ENCODE data around the gene GCNA.
A peak's percentile ranks its signal among the peaks of the same experiment; 100 is the strongest.
"Not testable (repeated sequence)": the region's sequence is repeated elsewhere in the genome, so short reads cannot be mapped to it uniquely, and the experiment has no call there.

The GCNA gene

DNA sequence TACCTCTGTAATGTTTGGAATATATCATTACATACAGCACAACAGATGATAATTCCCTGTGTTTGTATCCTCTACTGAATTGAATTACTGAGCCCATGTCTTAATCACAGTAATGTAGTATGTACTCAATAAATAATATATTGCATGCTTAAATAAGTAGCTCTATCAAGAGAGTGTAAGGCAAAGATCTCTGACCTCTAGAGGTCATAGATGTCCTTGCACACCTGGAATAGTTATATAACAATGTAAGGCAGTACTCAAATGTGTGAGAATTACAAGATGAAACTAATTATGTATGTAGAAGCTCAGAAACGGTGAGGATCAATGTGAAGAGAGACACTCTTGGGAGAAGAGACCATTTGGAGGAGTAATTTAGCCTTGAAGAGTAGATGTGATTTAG is 14.3 kb upstream of the GCNA start:
- DNase-seq (ENCODE audit: low spot score), result no peak

GRCh38 chrX:71565474-71566041 is 12.7 kb upstream of the GCNA start:
- no peak for DNase-seq (ENCODE audit: low spot score)

- not testable (repeated sequence) for DNase-seq (ENCODE audit: low spot score)
Observed at GRCh38 chrX:71571390-71571789, 6.8 kb upstream of the GCNA start.

DNA sequence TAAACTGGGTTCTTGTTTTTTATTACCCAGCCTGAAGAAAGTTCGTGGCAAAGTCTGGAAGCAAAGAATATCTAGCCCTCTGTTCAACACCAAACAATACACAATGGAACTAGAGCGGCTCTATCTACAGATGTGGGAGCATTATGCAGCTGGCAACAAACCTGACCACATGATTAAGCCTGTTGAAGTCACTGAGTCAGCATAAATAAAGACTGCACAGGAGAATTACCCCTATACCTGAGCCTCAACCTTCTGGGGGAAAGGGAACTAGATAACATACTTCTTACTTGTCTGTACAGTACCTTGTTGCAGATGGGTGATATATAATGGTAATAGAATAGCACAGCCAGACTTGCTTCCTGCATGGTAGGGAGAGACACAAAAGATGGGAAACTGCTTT is 4.6 kb upstream of the GCNA start:
- no peak for DNase-seq (ENCODE audit: low spot score)

DNA sequence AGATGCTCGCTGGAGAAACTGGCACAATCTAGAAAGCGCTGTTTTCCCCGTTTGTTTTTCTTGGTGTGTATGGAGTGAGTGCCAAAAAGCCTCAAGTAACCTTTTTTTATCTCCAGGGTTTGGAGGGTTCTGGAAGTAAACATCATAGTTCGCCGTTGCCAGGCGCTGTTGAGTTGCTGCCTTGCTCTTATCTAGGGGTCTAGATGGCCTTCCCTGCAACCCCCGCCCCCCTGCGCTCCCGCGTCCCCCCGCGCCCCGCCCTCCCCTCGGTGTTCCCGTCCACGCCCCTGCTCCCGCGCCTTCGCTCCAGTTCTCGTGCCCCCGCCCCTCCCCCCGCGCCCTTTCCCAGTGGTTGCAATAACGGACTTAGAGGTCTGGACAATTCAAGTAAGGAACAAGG is 555 bp upstream of the GCNA start:
- no peak for DNase-seq (ENCODE audit: low spot score)

- DNase-seq (ENCODE audit: low spot score), result no peak
Observed at GRCh38 chrX:71579136-71579989, 1.1 kb downstream of the GCNA start.

GRCh38 chrX:71579990-71580380 is 1.7 kb downstream of the GCNA start:
- DNase-seq (ENCODE audit: low spot score), result no peak

- DNase-seq (ENCODE audit: low spot score), result no peak
Observed at GRCh38 chrX:71581210-71581609, 3.0 kb downstream of the GCNA start.

DNA sequence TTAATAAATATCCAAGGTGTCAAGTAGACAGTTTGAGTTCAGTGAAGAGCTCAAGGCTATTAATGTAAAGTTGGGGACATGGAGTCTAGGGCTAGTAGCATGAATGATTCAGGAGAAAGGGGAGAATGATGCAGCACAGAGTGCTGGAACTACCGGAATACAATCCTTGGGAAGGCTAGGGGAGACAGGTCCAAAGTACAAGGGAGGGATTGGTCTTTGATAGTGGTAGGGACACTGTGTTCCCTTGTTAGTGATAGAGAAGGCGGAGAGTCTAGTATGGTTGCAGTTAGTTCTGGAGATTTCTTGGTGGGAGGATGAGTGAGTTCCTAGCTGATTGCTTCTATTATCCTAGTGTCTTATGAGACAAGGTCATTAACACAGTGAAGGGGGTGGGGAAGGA is 8.7 kb downstream of the GCNA start:
- DNase-seq (ENCODE audit: low spot score), result no peak

DNA sequence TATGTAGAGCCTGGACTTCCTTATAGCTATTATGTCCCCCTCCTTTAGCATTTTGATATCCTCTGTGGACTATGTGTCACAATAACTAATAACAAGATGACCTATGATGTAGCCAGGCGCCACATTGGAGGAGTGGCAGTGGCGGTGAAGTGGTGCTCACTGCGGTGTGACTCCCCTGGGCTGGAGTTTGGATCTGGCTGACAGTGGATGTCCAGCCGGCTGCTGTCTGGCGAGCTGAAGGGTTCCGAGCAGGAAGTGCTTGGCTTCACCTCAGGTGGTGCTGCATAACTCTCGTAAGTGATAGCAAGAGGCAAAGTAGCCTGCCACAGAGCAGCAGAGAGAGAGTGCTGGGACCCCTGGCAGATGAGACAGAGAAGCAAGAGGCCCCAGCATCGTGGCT is 15.0 kb downstream of the GCNA start:
- DNase-seq (ENCODE audit: low spot score), result not testable (repeated sequence)

DNA sequence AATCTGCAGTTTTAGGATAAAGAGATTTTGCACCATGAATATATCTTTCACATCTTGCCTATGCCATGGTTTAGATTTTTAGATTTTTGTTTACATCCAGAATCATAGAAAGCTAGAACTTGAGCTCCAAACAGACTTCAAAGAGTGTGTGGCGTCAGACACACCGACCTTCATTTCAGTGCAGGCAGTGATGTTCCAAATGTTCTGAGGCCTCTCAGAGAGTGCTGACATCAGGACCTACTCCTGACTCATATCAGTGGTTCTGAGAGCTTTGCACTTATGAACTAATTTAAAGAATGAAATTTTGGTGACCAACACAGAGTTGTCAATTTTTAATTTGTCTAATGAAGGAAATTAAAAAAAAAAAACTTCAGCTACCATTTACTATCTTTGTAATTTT is 21.7 kb downstream of the GCNA start:
- no peak for DNase-seq (ENCODE audit: low spot score)

DNA sequence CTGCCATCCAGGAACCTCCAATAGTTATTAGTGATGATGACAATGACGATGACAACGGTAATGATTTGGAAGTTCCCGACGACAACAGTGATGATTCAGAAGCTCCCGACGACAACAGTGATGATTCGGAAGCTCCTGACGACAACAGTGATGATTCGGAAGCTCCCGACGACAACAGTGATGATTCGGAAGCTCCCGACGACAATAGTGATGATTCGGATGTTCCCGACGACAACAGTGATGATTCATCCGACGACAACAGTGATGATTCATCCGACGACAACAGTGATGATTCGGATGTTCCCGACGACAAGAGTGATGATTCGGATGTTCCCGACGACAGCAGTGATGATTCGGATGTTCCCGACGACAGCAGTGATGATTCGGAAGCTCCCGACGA is 25.4 kb downstream of the GCNA start:
- no peak for DNase-seq (ENCODE audit: low spot score)

GRCh38 chrX:71604141-71604540 is 25.9 kb downstream of the GCNA start:
- DNase-seq (ENCODE audit: low spot score), result no peak

DNA sequence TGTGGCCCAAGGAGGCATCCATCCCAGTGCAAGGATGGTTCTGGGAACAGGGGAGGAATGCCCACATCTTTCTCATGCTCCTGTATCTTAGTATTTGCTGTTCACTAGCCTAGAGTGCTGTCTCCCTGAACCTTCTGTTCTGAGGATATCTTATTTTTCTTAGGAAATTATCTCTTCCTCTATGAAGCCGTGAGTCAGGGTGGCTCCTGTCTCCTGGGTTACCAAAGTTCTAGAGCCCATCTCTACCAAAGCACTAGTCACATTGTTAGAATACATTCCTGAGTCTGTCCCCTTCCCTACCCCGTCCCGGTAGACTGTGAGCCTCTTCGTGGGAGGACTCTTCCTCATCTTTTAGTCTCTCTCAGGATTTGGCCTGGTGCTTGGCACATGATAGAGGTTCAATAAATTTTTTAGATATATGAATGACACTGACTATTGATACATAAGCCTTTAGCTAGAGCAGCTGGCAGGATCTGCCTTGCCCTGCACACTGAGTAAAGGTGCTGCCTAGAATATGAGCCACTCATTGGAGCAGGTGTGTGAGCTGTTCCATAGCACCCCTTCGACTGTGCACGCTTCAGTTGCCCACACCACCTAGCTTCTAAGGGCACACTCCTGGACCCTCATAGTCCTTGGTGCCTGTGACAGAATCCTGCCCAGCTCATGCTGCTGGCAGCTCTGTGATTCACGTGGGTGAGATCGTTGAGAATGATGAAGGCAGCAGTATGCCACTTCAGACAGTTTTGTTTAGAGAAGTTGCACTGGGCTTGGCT is 26.7 kb downstream of the GCNA start:
- DNase-seq (ENCODE audit: low spot score), result no peak

DNA sequence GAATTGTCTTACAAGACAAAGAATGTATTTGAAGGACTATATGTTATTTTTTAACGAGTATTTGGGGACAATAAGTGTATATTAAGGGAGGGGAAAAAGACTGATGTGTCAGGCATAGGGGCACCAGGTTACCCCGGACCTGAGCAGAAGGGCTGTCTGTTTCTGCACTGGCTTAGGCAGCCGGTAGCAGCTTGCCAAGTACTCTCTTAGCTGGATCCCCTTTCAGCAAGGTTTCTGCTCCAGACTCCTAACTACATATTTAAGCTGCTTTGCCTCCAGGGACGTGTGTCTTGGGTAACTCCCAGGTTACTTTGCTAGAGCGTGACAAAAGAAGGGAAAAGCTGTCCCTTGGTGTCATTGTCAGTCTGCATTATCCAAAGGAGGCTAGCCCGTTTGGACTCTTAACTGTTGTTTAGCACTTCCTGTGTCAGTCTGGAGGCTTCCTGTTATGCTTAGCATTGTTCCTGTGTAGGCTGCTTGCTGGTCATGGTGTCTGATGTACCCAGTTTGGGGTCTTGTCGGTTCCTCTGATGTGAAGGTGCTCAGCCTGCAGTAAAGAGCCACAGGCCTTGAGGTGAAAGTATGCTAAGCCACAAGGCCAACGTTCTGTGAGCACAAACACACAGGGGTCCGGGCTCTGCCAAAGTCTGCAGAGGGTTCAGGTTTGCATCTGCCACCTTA is 28.4 kb downstream of the GCNA start:
- DNase-seq (ENCODE audit: low spot score), result no peak

- DNase-seq (ENCODE audit: low spot score), result peak; percentile 6
Observed at GRCh38 chrX:71607488-71607887, 29.3 kb downstream of the GCNA start.

GRCh38 chrX:71609095-71609750 is 31.0 kb downstream of the GCNA start:
- DNase-seq (ENCODE audit: low spot score), result no peak

- not testable (repeated sequence) for DNase-seq (ENCODE audit: low spot score)
Observed at GRCh38 chrX:71611736-71612135, 33.5 kb downstream of the GCNA start.

- no peak for DNase-seq (ENCODE audit: low spot score)
Observed at GRCh38 chrX:71612256-71612655, 34.0 kb downstream of the GCNA start.

DNA sequence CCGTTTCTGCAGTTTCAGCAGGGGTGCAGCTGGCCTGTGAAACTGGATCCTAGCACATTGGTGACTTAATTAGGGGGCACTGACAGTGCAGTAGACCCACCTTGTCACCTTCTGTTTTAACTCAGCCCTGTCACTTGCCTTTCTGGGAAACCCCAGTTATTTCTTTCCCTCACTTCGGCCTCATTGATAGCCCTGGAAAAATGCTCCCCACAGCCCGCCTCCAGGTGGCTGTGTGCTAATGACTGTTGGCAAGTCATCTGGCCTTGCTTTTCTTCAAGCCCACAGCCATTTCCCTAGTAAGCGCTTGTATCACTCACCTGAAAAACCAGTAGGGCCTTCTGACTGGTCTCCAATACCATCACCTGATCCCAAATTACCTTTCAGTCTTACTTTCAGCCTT is 36.8 kb downstream of the GCNA start:
- DNase-seq (ENCODE audit: low spot score), result no peak

DNA sequence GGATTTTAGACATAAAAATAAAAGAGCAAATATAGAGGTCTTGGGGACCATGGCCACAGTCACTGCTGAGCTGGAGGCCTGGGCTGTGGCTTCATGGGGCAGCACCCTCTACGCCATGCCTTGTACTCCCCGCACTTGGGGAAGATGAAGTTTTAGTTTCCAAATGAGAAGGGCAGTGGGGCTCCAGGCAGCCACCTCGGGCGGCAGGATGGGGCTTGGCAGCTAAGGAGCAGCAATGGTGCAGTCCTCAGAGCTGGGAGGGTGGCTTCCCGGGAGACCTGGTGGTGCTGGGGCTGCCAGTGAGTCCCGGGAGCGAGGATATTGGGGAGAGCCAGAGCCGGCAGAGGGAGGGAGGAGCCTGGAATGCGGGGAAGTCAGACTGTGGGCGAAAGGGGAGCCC is 37.7 kb downstream of the GCNA start:
- DNase-seq (ENCODE audit: low spot score), result no peak
